WTC11 (cell line): Measurements from ENCODE around the gene PTPRO. TPM values are rescaled to one million over a fixed set of nuclear protein-coding genes. Genes with fewer than 3 reads are reported as not detected.

Experiments
- ATAC-seq: fragments of 200-7000 bp; cut with Tn5 transposase; 2 replicates; pipeline ENCODE4 v1.10.0; 2021; ENCODE audit warnings: mild to moderate bottlenecking, moderate library complexity
- CTCF ChIA-PET: fragments of 300-600 bp; sonication (Branson Sonifier 250); formaldehyde crosslinking; loops from one replicate; lab custom pipeline; 2021; ENCODE audit warnings: antibody characterized with exemption; lab: Charles Lee
- POLR2A ChIA-PET: fragments of 350-600 bp; sonication (Branson Sonifier 250); formaldehyde crosslinking; loops from one replicate; lab custom pipeline; 2021; ENCODE audit warnings: antibody characterized with exemption; lab: Charles Lee
- DNase-seq: peaks from one replicate; pipeline ENCODE4 v3.0.0; 2021; ENCODE audit warnings: low spot score
- H3K27ac Mint-ChIP-seq: 2 replicates; pipeline ENCODE4 v1.8.0; 2021; ENCODE audit warnings: mixed read lengths
- H3K27me3 Mint-ChIP-seq: 2 replicates; pipeline ENCODE4 v1.8.0; 2021; ENCODE audit warnings: low read depth, mild to moderate bottlenecking, moderate library complexity, mixed read lengths
- H3K36me3 Mint-ChIP-seq: 2 replicates; pipeline ENCODE4 v1.8.0; 2021; ENCODE audit warnings: mixed read lengths
- H3K4me1 Mint-ChIP-seq: 2 replicates; pipeline ENCODE4 v1.8.0; 2022; ENCODE audit warnings: mixed read lengths
- H3K4me3 Mint-ChIP-seq: 2 replicates; pipeline ENCODE4 v1.8.0; 2021; ENCODE audit warnings: mild to moderate bottlenecking, moderate library complexity, mixed read lengths
- H3K9me3 Mint-ChIP-seq: 2 replicates; pipeline ENCODE4 v1.8.0; 2021; ENCODE audit warnings: mixed read lengths
- ATF1 ChIP-seq: sonication (generic); formaldehyde crosslinking; IDR thresholded peaks from 2 replicates; pipeline ENCODE4 v1.8.1; 2023; ENCODE audit warnings: mild to moderate bottlenecking, moderate library complexity, missing genetic modification reagents
- CREB1 ChIP-seq: sonication (generic); formaldehyde crosslinking; IDR thresholded peaks from 2 replicates; pipeline ENCODE4 v1.8.0; 2023; ENCODE audit warnings: mild to moderate bottlenecking, missing genetic modification reagents
- CTCF ChIP-seq: fragments of 200-600 bp; IDR thresholded peaks from 2 replicates; pipeline ENCODE4 v1.8.0; 2022; ENCODE audit warnings: antibody characterized with exemption
- ERG ChIP-seq: fragments of 250-450 bp; sonication (Bioruptor Pico); IDR thresholded peaks from 2 replicates; pipeline ENCODE4 v1.8.0; 2021; ENCODE audit warnings: mild to moderate bottlenecking
- JUN ChIP-seq: sonication (generic); formaldehyde crosslinking; IDR thresholded peaks from 2 replicates; pipeline ENCODE4 v1.8.0; 2023; ENCODE audit warnings: mild to moderate bottlenecking, missing genetic modification reagents
- MAX ChIP-seq: sonication (generic); formaldehyde crosslinking; IDR thresholded peaks from 2 replicates; pipeline ENCODE4 v1.8.0; 2022; ENCODE audit warnings: mild to moderate bottlenecking, missing genetic modification reagents
- NFATC4 ChIP-seq: fragments of 250-450 bp; sonication (Bioruptor Pico); IDR thresholded peaks from 2 replicates; pipeline ENCODE4 v1.9.0; 2021; ENCODE audit warnings: mild to moderate bottlenecking
- NFE2L1 ChIP-seq: sonication (generic); formaldehyde crosslinking; IDR thresholded peaks from 2 replicates; pipeline ENCODE4 v1.8.1; 2023; ENCODE audit warnings: missing genetic modification reagents
- NFYB ChIP-seq: sonication (generic); formaldehyde crosslinking; conservative IDR thresholded peaks from 2 replicates; pipeline ENCODE4 v1.8.0; 2022; ENCODE audit warnings: low read depth, missing genetic modification reagents
- NR2C2 ChIP-seq: sonication (generic); formaldehyde crosslinking; IDR thresholded peaks from 2 replicates; pipeline ENCODE4 v1.8.0; 2022; ENCODE audit warnings: mild to moderate bottlenecking, missing genetic modification reagents
- PRDM15 ChIP-seq: sonication (generic); formaldehyde crosslinking; IDR thresholded peaks from 2 replicates; pipeline ENCODE4 v1.8.0; 2022; ENCODE audit warnings: missing genetic modification reagents
- PREB ChIP-seq: sonication (generic); formaldehyde crosslinking; IDR thresholded peaks from 2 replicates; pipeline ENCODE4 v1.8.1; 2022; ENCODE audit warnings: mild to moderate bottlenecking, missing genetic modification reagents, moderate library complexity, borderline replicate concordance
- PRRX2 ChIP-seq: fragments of 250-450 bp; sonication (Bioruptor Pico); IDR thresholded peaks from 2 replicates; pipeline ENCODE4 v1.8.0; 2021; ENCODE audit warnings: mild to moderate bottlenecking
- RELA ChIP-seq: sonication (generic); formaldehyde crosslinking; IDR thresholded peaks from 2 replicates; pipeline ENCODE4 v1.8.1; 2022; ENCODE audit warnings: missing genetic modification reagents, mild to moderate bottlenecking, borderline replicate concordance
- SMAD3 ChIP-seq: sonication (generic); formaldehyde crosslinking; IDR thresholded peaks from 2 replicates; pipeline ENCODE4 v1.8.0; 2022; ENCODE audit warnings: missing genetic modification reagents, mild to moderate bottlenecking, borderline replicate concordance
- SP1 ChIP-seq: sonication (generic); formaldehyde crosslinking; conservative IDR thresholded peaks from 2 replicates; pipeline ENCODE4 v1.8.1; 2022; ENCODE audit warnings: missing genetic modification reagents
- ZMAT4 ChIP-seq: fragments of 250-450 bp; sonication (Bioruptor Pico); IDR thresholded peaks from 2 replicates; pipeline ENCODE4 v1.9.0; 2021; ENCODE audit warnings: mild to moderate bottlenecking
- ZNF671 ChIP-seq: fragments of 250-450 bp; sonication (Bioruptor Pico); IDR thresholded peaks from 2 replicates; pipeline ENCODE4 v1.8.0; 2021; ENCODE audit warnings: mild to moderate bottlenecking
- total RNA-seq: library from RNA; stranded (reverse); gene quantifications from 3 replicates; pipeline ENCODE4 v1.2.3, GENCODE V29; 2021

Gene PTPRO
- total RNA-seq, 1 experiment from 2014 or later: 1.1 TPM

- Mint-ChIP-seq H3K36me3 (no peaks in the 10 kb centered on the region), H3K4me3 (no peak overlapping the region), H3K27ac (no peak overlapping the region), H3K4me1 (peaks cover 6% of the 10 kb centered on the region), H3K27me3 (no peaks in the 10 kb centered on the region), H3K9me3 (no peaks in the 10 kb centered on the region)
- DNase-seq (no peak), ATAC-seq (no peak)
- CTCF ChIA-PET: no interaction called here
- POLR2A ChIA-PET: no interaction called here
- no peak for TF ChIP-seq NFYB (CRISPR knock-in tag)
- no peak for TF ChIP-seq CREB1 (CRISPR knock-in tag)
- no peak for TF ChIP-seq ERG (CRISPR knock-in tag)
- TF ChIP-seq PREB (CRISPR knock-in tag): no peak
- no peak for TF ChIP-seq NFE2L1 (CRISPR knock-in tag)
- no peak for TF ChIP-seq MAX
- no peak for TF ChIP-seq SMAD3 (CRISPR knock-in tag)
- TF ChIP-seq SP1 (CRISPR knock-in tag): no peak
- TF ChIP-seq NFATC4 (CRISPR knock-in tag): no peak
- TF ChIP-seq PRDM15: no peak
- no peak for TF ChIP-seq JUN (CRISPR knock-in tag)
- no peak for TF ChIP-seq CTCF
These were observed 42.2 kb downstream of the PTPRO start for GRCh38 chr12:15364221-15365160.

GRCh38 chr12:15368812-15369211 is 46.5 kb downstream of the PTPRO start:
- ChIA-PET POLR2A (no interaction called here), CTCF (no interaction called here)
- Mint-ChIP-seq H3K27me3 (no peaks in the 10 kb centered on the region), H3K4me3 (no peak overlapping the region), H3K9me3 (no peaks in the 10 kb centered on the region), H3K36me3 (no peaks in the 10 kb centered on the region), H3K4me1 (no peaks in the 10 kb centered on the region; the same call in 1 of the 2 replicates), H3K27ac (no peak overlapping the region)
- no peak for ATAC-seq
- DNase-seq: no peak
- TF ChIP-seq ZMAT4 (CRISPR knock-in tag) (no peak), RELA (CRISPR knock-in tag) (no peak), NR2C2 (CRISPR knock-in tag) (no peak), ATF1 (no peak), SMAD3 (CRISPR knock-in tag) (no peak), PRRX2 (CRISPR knock-in tag) (no peak), ZNF671 (CRISPR knock-in tag) (no peak)
